Cardiac fibroblast (primary cell): ENCODE measurements around the gene ARID3B.

Source experiments
- DNase-seq, 2 donors: peaks; one replicate each; pipeline versions ENCODE4 v3.0.0 to v3.0.0-alpha.2; 2010; ENCODE audit warnings: low read depth in 2 of 2
- H3K4me3 ChIP-seq, 2 donors: replicated peaks in 1 of 2; 1 replicate in 1 of 2; 2 replicates in 1 of 2; pipeline ENCODE4 v1.5.1; 2011; ENCODE audit warnings: low read depth in 2 of 2, low read length in 2 of 2, mild to moderate bottlenecking in 2 of 2, moderate library complexity in 1 of 2
- TF ChIP-seq, protein P1 (sequence below): IDR thresholded peaks from one replicate; pipeline ENCODE4 v1.5.1; 2011; ENCODE audit warnings: low read depth, mild to moderate bottlenecking, low read length, inconsistent platforms

The ARID3B gene

DNA sequence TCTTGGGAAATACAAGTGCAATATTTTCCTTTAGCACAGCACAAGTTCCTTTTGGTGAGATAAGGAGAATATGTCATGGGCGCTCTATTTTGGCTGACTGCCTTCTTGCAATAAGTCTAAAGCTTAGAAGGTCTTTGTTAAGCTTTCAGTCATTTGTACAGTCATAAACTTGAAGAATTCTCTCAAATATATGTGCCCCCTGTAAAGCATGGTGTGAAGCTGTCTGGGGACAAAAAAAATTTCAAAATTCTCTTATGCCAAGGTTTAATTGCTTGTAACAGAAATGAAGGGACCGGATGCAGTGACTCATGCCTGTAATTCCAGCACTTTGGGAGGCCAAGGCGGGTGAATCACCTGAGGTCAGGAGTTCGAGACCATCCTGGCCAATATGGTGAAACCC lies 21.7 kb upstream of the ARID3B start:
- TF ChIP-seq, protein P1, sequence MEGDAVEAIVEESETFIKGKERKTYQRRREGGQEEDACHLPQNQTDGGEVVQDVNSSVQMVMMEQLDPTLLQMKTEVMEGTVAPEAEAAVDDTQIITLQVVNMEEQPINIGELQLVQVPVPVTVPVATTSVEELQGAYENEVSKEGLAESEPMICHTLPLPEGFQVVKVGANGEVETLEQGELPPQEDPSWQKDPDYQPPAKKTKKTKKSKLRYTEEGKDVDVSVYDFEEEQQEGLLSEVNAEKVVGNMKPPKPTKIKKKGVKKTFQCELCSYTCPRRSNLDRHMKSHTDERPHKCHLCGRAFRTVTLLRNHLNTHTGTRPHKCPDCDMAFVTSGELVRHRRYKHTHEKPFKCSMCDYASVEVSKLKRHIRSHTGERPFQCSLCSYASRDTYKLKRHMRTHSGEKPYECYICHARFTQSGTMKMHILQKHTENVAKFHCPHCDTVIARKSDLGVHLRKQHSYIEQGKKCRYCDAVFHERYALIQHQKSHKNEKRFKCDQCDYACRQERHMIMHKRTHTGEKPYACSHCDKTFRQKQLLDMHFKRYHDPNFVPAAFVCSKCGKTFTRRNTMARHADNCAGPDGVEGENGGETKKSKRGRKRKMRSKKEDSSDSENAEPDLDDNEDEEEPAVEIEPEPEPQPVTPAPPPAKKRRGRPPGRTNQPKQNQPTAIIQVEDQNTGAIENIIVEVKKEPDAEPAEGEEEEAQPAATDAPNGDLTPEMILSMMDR, result no peak
- no peak overlapping the region for H3K4me3 ChIP-seq
- peak; percentile 75 to 76 for DNase-seq

DNA sequence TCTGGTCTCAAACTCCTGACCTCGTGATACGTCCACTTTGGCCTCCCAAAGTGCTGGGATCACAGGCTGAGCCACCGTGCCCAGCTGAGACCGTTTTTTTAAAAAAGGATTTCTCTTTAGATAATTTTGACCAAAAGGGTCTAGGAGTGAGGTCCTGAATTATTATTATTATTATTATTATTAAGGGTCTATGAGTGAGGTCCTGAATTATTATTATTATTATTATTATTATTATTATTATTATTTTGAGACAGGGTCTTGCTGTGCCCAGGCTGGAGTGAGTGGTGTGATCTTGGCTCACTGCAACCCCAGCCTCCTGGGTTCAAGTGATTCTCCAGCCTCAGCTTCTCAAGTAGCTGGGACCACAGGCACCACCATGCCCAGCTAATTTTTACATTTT lies 20.6 kb upstream of the ARID3B start:
- TF ChIP-seq, protein P1, result no peak
- H3K4me3 ChIP-seq, result no peak overlapping the region
- no peak for DNase-seq

DNA sequence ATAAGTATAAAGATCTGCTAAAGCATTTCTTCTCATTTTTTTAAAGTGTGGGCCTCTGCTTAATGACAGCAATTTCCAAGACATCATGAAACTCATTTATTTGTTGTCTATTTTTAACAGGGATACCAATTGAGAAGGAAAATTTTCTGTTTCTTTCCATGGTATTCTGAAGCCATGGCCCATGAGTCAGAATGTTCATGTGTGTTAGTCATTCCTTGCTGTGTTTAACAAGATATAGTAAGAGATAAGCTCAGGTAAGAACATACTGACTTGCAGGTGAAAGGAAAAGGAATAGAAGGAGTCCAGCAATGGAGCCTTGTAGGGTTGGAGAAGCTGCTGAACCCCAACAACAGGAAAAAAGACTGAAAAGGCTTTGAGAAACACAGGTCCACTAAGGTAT lies 17.0 kb upstream of the ARID3B start:
- no peak overlapping the region for H3K4me3 ChIP-seq
- TF ChIP-seq, protein P1, result no peak
- no peak for DNase-seq

DNA sequence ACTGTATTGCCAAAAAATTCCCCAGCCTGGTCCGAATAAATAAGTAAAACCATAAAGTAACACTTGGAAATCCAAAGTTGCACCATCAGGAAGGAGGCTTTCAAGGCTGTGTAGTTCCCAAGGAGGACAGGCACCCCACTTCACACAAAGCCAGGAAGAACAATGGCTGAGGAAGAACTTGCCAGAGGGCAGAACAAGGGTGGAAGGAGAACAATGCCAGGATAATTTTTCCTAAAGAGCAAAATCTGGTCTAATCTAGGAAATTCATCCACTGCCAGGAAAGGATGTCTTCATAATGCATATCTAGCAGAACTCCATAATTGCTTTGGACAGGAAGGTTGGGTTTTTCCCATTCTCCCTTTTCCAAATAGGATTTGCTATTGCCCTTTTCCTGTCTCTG lies 15.7 kb upstream of the ARID3B start:
- no peak overlapping the region for H3K4me3 ChIP-seq
- peak; percentile 37 to 40 for DNase-seq
- TF ChIP-seq, protein P1, result no peak

DNA sequence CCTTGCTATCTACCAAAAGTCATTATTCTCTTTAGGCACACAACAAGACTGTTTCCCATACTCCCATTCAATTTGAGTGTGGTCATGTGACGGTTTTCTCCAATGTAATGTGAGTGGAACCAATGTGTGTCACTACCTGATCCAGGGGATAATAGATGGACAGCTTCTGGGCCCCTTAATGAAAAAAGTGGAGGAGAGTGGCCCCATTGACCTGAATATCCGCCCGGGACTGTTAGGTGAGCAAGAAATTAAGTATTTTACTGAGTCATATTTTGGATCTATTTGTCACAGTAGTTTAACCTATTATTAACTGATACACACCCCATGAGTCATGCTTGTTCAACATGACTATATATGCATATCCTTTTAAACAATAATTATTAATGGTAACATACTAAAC lies 15.1 kb upstream of the ARID3B start:
- TF ChIP-seq, protein P1, result no peak
- peak in 1 of 2 donors; percentile 87 for DNase-seq
- no peak overlapping the region for H3K4me3 ChIP-seq

DNA sequence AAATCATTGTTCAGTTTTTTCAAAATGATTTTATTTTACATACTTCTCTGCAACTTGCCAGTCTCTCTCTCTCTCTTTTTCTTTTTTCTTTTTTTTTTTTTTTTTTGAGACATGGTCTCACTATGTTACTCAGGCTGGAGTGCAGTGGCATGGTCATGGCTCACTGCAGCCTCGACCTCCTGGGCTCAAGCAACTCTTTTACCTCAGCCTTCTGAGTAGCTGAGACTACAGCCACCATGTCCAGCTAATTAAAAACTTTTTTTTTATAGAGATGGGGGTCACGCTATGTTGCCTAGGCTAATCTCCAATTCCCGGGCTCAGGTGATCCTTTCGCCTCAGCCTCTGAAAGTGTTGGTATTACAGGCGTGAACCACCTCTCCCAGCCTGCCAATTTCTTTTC lies 12.1 kb upstream of the ARID3B start:
- TF ChIP-seq, protein P1, result no peak
- no peak overlapping the region for H3K4me3 ChIP-seq
- no peak for DNase-seq

DNA sequence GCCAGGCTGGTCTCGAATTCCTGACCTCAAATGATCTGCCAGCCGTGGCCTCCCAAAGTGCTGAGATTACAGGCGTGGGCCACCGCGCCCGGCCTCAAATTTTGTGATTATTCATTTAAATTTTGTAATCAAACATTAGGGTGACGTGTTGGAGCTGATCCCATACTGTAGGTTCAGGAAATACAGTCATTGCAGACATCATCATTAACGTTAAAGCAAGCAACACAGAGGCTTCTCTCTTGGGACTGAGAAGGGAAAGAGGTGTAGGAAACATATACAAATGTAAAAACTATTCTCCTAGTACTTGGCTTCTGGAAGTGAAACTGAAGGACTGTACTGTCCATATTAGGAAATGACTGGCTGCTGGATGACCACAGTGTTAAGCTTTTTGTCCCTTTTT lies 11.1 kb upstream of the ARID3B start:
- DNase-seq, result peak; percentile 85 to 96
- TF ChIP-seq, protein P1, result no peak
- H3K4me3 ChIP-seq, result no peak overlapping the region
